Ascending aorta (tissue), 2 donors: ENCODE data around the gene CSPG4. TPM values are rescaled to one million over a fixed set of nuclear protein-coding genes. Genes with fewer than 3 reads are reported as not detected.

Experiments
- DNase-seq, 2 donors: peaks; one replicate each; pipeline ENCODE4 v3.0.0-alpha.2; 2019; ENCODE audit warnings: low spot score in 2 of 2
- H3K27ac ChIP-seq, 2 donors: fragments of 200-600 bp; sonication (generic); one replicate each; pipeline ENCODE4 v1.5.1; 2016 to 2017; ENCODE audit warnings: mild to moderate bottlenecking in 1 of 2
- H3K27me3 ChIP-seq: fragments of 200-600 bp; sonication (generic); one replicate; pipeline ENCODE4 v1.5.1; 2017
- H3K36me3 ChIP-seq, 2 donors: fragments of 200-600 bp; sonication (generic); one replicate each; pipeline ENCODE4 v1.5.1; 2016
- H3K4me1 ChIP-seq, 2 donors: fragments of 200-600 bp; sonication (generic); one replicate each; pipeline ENCODE4 v1.5.1; 2016 to 2017; ENCODE audit warnings: mild to moderate bottlenecking in 1 of 2
- H3K4me3 ChIP-seq, 2 donors: fragments of 200-600 bp; sonication (generic); one replicate each; pipeline ENCODE4 v1.5.1; 2016 to 2017; ENCODE audit warnings: mild to moderate bottlenecking in 1 of 2
- H3K9me3 ChIP-seq, 2 donors: fragments of 200-600 bp; sonication (generic); one replicate each; pipeline ENCODE4 v1.5.1; 2016
- intact Hi-C: fragments of 100-400 bp; cut with DNase I; formaldehyde crosslinking; loops from one replicate; pipeline ENCODE4 v1.15.1; 2023
- total RNA-seq: library from RNA; depleted of rRNA; stranded (reverse); fragments of >200 nt; gene quantifications from one replicate; pipeline ENCODE4 v1.1.0, GENCODE V29; 2016
- TF ChIP-seq, protein P1 (sequence below), 3 experiments: fragments of 200-600 bp in 2 of 3; fragments of 450-650 bp in 1 of 3; sonication (generic) in 2 of 3; IDR thresholded peaks; one replicate each; pipeline ENCODE4 v1.5.1; 2016 to 2019; ENCODE audit warnings: antibody characterized with exemption in 3 of 3, mild to moderate bottlenecking in 1 of 3, moderate library complexity in 1 of 3

CSPG4 gene
- total RNA-seq, 1 donor from 2014 or later, result 258 TPM

DNA sequence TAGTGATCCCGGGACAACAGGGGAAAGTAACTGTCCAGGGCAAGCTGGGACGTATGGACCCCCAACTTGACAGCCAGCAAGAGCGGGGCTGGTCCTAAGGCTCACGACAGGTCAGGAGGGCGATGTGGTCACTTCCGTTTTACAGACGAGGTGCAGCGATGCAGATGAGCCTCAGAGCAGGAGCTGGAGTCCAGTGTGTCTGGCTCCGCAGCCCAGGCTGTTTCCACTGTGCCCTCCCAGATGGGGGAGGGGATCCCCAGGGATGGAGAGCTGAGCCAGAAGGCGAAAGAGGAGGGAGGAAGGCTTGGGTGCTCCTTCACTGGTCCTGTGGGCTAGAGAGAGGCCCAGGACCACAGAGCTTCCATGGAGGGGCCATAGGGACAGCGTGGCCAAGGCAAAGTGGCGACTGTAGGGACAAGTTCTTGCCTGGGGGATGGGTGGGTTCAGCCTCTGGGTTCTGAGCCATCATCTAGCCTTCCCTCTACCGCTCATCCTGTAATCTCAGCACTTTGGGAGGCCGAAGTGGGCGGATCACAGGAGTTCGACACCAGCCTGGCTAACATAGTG is 59.2 kb downstream of the CSPG4 start:
- Histone ChIP-seq H3K4me3 (peak overlapping the region in 1 of 2 donors; percentile 94), H3K4me1 (peaks cover 39 to 66% of the 10 kb centered on the region in 2 donors), H3K9me3 (no peaks in the 10 kb centered on the region), H3K27me3 (no peaks in the 10 kb centered on the region), H3K36me3 (peaks cover 15 to 33% of the 10 kb centered on the region in 2 donors), H3K27ac (peak overlapping the region; percentile 98 to 99)
- intact Hi-C loops, result no loop called here
- TF ChIP-seq, protein P1, sequence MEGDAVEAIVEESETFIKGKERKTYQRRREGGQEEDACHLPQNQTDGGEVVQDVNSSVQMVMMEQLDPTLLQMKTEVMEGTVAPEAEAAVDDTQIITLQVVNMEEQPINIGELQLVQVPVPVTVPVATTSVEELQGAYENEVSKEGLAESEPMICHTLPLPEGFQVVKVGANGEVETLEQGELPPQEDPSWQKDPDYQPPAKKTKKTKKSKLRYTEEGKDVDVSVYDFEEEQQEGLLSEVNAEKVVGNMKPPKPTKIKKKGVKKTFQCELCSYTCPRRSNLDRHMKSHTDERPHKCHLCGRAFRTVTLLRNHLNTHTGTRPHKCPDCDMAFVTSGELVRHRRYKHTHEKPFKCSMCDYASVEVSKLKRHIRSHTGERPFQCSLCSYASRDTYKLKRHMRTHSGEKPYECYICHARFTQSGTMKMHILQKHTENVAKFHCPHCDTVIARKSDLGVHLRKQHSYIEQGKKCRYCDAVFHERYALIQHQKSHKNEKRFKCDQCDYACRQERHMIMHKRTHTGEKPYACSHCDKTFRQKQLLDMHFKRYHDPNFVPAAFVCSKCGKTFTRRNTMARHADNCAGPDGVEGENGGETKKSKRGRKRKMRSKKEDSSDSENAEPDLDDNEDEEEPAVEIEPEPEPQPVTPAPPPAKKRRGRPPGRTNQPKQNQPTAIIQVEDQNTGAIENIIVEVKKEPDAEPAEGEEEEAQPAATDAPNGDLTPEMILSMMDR (IDR thresholded peaks at IDR 0.05), result no peak
- no peak for DNase-seq

DNA sequence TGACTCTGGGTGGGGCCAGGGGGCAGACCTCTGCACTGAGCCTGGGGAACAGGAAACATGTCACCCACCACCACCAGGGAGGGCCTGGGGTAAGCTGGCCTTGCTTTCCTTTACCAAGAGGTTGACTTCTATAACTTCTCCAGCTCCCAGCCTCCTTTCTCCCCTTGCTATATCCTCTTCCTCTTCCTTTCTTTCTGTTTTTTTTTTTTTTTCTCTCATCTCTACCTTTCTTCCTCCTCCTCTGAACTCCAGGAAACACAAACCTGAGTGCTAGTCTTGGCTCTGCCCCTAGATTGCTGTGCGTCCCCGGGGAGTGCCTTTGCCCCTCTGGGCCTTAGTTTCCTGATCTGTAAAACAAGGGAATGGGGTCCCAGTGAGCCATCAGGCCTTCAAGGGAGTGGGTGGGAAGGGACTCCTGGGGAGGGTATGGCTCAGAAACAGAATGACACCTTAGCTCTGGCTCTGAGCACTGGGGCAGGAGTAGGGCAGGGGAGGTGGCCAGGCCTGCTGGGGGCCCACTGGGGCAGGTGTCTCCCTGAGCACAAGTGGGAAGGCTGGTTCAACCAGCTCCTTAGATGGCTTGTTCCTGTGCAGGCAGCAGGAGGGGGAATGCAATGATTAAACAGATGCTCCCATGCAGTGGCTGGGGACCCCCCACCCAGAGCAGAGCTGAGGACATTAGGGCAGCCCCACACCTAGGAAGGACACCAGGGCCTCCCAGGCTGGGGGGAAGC is 60.7 kb downstream of the CSPG4 start:
- Histone ChIP-seq H3K9me3 (no peaks in the 10 kb centered on the region), H3K36me3 (peaks cover 4 to 19% of the 10 kb centered on the region in 2 donors), H3K27me3 (no peaks in the 10 kb centered on the region), H3K4me3 (peak overlapping the region; percentile 86 to 94), H3K27ac (peak overlapping the region; percentile 98 to 99), H3K4me1 (peaks cover 39 to 64% of the 10 kb centered on the region in 2 donors)
- intact Hi-C loops, result no loop called here
- TF ChIP-seq, protein P1 (IDR thresholded peaks at IDR 0.05), result no peak
- no peak for DNase-seq

DNA sequence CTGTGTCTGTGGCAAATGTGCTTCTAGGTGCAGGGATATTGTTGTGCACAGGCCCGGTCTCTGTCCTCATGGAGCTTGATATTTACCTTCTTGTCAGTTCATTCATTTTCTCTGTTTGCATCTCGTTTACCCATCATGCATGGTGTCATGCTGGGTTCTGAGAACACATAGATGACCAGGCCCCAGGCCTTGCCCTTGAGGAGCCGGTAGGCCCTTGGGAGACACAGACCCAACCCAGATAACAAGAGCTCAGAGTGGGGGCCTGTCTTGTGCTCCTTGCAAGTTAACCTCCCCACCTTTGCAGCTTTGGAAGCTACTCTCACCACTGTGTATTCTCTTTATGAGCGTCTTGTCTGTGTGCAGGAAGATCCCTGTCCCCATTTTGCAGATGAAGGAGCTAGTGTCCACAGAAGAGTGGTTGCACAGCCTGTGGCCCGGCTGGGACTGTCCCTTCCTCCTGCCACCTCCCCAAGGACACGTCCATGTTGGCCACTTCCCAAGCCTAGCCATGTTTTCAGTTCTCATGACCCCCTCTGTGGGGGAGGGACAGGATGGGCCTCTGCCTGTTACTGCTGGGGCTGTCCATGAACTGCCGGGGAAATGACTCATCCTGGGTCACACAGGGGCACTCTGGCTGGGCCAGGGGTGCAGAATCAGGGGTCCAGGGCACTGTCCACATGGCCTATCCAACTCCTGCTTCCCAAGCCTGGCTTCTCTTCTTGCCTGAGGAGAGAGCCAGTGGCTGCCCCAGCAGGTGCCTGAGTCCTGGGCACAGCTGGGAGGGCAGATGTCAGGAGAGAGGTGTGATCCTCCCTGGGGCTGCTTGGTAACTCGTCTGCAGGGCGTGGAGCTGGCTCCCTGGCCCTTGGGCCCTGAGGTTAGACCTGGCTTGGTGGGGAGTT is 61.5 kb downstream of the CSPG4 start:
- no peaks in the 10 kb centered on the region for H3K27me3 ChIP-seq

DNA sequence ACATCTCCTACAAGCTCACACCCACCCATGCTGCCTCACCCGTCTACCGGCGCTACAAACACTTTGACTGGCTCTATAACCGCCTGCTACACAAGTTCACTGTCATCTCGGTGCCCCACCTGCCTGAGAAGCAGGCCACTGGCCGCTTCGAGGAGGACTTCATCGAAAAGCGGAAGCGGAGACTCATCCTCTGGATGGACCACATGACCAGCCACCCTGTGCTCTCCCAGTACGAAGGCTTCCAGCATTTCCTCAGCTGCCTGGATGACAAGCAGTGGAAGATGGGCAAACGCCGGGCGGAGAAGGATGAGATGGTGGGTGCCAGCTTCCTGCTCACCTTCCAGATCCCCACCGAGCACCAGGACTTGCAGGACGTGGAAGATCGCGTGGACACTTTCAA is 62.8 kb downstream of the CSPG4 start:
- DNase-seq, result no peak
- Histone ChIP-seq H3K27ac (peak overlapping the region; percentile 98 to 99), H3K36me3 (peaks cover 0 to 8% of the 10 kb centered on the region in 2 donors), H3K4me3 (peak overlapping the region; percentile 86 to 94), H3K27me3 (no peaks in the 10 kb centered on the region), H3K4me1 (peaks cover 39 to 66% of the 10 kb centered on the region in 2 donors), H3K9me3 (no peaks in the 10 kb centered on the region)
- intact Hi-C loops, result loop anchor here (5.0 kb wide), 1 partner anchor 198 kb away; the partner anchor contains the start of gene SIN3A
- TF ChIP-seq, protein P1 (IDR thresholded peaks at IDR 0.05), result no peak

More for the DNA sequence above, 61.5 kb downstream of the CSPG4 start:
- intact Hi-C loops, result no loop called here
- Histone ChIP-seq H3K36me3 (peaks cover 0 to 11% of the 10 kb centered on the region in 2 donors), H3K9me3 (no peaks in the 10 kb centered on the region), H3K27ac (peak overlapping the region; percentile 98 to 99), H3K4me1 (peaks cover 44 to 68% of the 10 kb centered on the region in 2 donors), H3K4me3 (peak overlapping the region; percentile 86 to 94)
- TF ChIP-seq, protein P1 (IDR thresholded peaks at IDR 0.05), result no peak
- DNase-seq, result no peak

DNA sequence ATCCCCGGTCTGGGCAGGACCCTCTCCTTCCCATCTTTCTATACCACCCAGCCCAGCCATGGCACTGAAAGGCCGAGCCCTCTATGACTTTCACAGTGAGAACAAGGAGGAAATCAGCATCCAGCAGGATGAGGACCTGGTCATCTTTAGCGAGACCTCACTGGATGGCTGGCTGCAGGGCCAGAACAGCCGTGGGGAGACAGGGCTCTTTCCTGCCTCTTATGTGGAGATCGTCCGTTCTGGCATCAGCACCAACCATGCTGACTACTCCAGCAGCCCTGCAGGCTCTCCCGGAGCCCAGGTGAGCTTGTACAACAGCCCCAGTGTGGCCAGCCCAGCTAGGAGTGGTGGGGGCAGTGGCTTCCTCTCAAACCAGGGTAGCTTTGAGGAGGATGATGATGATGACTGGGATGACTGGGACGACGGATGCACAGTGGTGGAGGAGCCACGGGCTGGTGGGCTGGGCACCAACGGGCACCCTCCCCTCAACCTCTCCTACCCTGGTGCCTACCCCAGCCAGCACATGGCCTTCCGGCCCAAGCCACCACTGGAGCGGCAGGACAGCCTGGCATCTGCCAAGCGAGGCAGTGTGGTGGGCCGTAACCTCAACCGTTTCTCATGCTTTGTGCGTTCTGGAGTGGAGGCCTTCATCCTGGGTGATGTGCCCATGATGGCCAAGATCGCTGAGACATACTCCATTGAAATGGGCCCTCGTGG is 63.4 kb downstream of the CSPG4 start:
- H3K9me3 ChIP-seq, result no peaks in the 10 kb centered on the region
- intact Hi-C loops, result loop anchor here (5.0 kb wide), 1 partner anchor 197 kb away; the partner anchor contains the start of gene SIN3A
- peaks cover 0 to 8% of the 10 kb centered on the region in 2 donors for H3K36me3 ChIP-seq
- TF ChIP-seq, protein P1 (IDR thresholded peaks at IDR 0.05), result no peak
- no peak for DNase-seq
- H3K27me3 ChIP-seq, result no peaks in the 10 kb centered on the region
- H3K4me1 ChIP-seq, result peaks cover 35 to 60% of the 10 kb centered on the region in 2 donors
- peak overlapping the region; percentile 98 to 99 for H3K27ac ChIP-seq
- peak overlapping the region; percentile 86 to 94 for H3K4me3 ChIP-seq
